Measurements from ENCODE around the gene RPRD1B. TPM values are rescaled to one million over a fixed set of nuclear protein-coding genes. Genes with fewer than 3 reads are reported as not detected.

RPRD1B gene
- polyA plus RNA-seq, 4 donors = 9.2 to 34.7 (median 13.6) TPM

- FAIRE-seq (no peak), DNase-seq (no peak)
- Histone ChIP-seq H3K27ac (ENCODE audit: low read depth in 1 of 3, low read length in 2 of 3) (no peak overlapping the region), H3K4me1 (ENCODE audit: control insufficient read depth in 3 of 3, insufficient read depth in 2 of 3, low read depth in 1 of 3, low read length in 2 of 3) (peaks cover 0 to 21% (median 2%) of the 10 kb centered on the region in 3 donors), H3K4me3 (ENCODE audit: low read depth in 1 of 3, low read length in 3 of 3) (no peak overlapping the region), H3K9me3 (ENCODE audit: control insufficient read depth in 2 of 2, insufficient read depth in 1 of 2, low read depth in 1 of 2, low read length in 1 of 2) (no peaks in the 10 kb centered on the region), H3K36me3 (ENCODE audit: control insufficient read depth in 3 of 3, insufficient read depth in 2 of 3, low read depth in 1 of 3, low read length in 3 of 3) (peaks cover 19 to 56% (median 25%) of the 10 kb centered on the region in 3 donors), H3K27me3 (ENCODE audit: control insufficient read depth in 3 of 3, insufficient read depth in 3 of 3, low read length in 3 of 3) (no peaks in the 10 kb centered on the region)
- WGBS, 3 donors = 89 to 91% (median 90%) methylated on average over 9 of the region's 9 CpGs
Observed at GRCh38 chr20:37995856-37996605, 37.5 kb upstream of the RPRD1B start.

- Histone ChIP-seq H3K4me3 (ENCODE audit: low read depth in 1 of 3, low read length in 3 of 3) (no peak overlapping the region), H3K27ac (ENCODE audit: low read depth in 1 of 3, low read length in 2 of 3) (no peak overlapping the region), H3K27me3 (ENCODE audit: control insufficient read depth in 3 of 3, insufficient read depth in 3 of 3, low read length in 3 of 3) (no peaks in the 10 kb centered on the region), H3K4me1 (ENCODE audit: control insufficient read depth in 3 of 3, insufficient read depth in 2 of 3, low read depth in 1 of 3, low read length in 2 of 3) (peaks cover 0 to 11% (median 0%) of the 10 kb centered on the region in 3 donors), H3K9me3 (ENCODE audit: control insufficient read depth in 2 of 2, insufficient read depth in 1 of 2, low read depth in 1 of 2, low read length in 1 of 2) (no peaks in the 10 kb centered on the region), H3K36me3 (ENCODE audit: control insufficient read depth in 3 of 3, insufficient read depth in 2 of 3, low read depth in 1 of 3, low read length in 3 of 3) (peaks cover 22 to 55% (median 28%) of the 10 kb centered on the region in 3 donors)
- FAIRE-seq = no peak
- 93 to 97% (median 95%) methylated on average over 3 of the region's 3 CpGs for WGBS, 3 donors
- DNase-seq = no peak
Observed at GRCh38 chr20:37997516-37997915, 36.0 kb upstream of the RPRD1B start.

GRCh38 chr20:37999526-38000263, 33.9 kb upstream of the RPRD1B start:
- FAIRE-seq (no peak), DNase-seq (no peak)
- Histone ChIP-seq H3K9me3 (ENCODE audit: control insufficient read depth in 2 of 2, insufficient read depth in 1 of 2, low read depth in 1 of 2, low read length in 1 of 2) (no peaks in the 10 kb centered on the region), H3K27me3 (ENCODE audit: control insufficient read depth in 3 of 3, insufficient read depth in 3 of 3, low read length in 3 of 3) (no peaks in the 10 kb centered on the region), H3K4me3 (ENCODE audit: low read depth in 1 of 3, low read length in 3 of 3) (no peak overlapping the region), H3K4me1 (ENCODE audit: control insufficient read depth in 3 of 3, insufficient read depth in 2 of 3, low read depth in 1 of 3, low read length in 2 of 3) (no peaks in the 10 kb centered on the region), H3K27ac (ENCODE audit: low read depth in 1 of 3, low read length in 2 of 3) (no peak overlapping the region), H3K36me3 (ENCODE audit: control insufficient read depth in 3 of 3, insufficient read depth in 2 of 3, low read depth in 1 of 3, low read length in 3 of 3) (peaks cover 21 to 48% (median 28%) of the 10 kb centered on the region in 3 donors)
- 86 to 89% (median 88%) methylated on average over 15 of the region's 15 CpGs for WGBS, 3 donors

- WGBS, 3 donors = 93 to 95% (median 95%) methylated on average over 13 of the region's 13 CpGs
Observed at GRCh38 chr20:38000293-38000692, 33.3 kb upstream of the RPRD1B start.

GRCh38 chr20:38001173-38001875, 32.2 kb upstream of the RPRD1B start:
- FAIRE-seq = no peak

More at GRCh38 chr20:38000293-38000692, 33.3 kb upstream of the RPRD1B start:
- Histone ChIP-seq H3K36me3 (ENCODE audit: control insufficient read depth in 3 of 3, insufficient read depth in 2 of 3, low read depth in 1 of 3, low read length in 3 of 3) (peaks cover 18 to 44% (median 28%) of the 10 kb centered on the region in 3 donors), H3K9me3 (ENCODE audit: control insufficient read depth in 2 of 2, insufficient read depth in 1 of 2, low read depth in 1 of 2, low read length in 1 of 2) (no peaks in the 10 kb centered on the region), H3K27me3 (ENCODE audit: control insufficient read depth in 3 of 3, insufficient read depth in 3 of 3, low read length in 3 of 3) (no peaks in the 10 kb centered on the region), H3K27ac (ENCODE audit: low read depth in 1 of 3, low read length in 2 of 3) (no peak overlapping the region), H3K4me3 (ENCODE audit: low read depth in 1 of 3, low read length in 3 of 3) (no peak overlapping the region), H3K4me1 (ENCODE audit: control insufficient read depth in 3 of 3, insufficient read depth in 2 of 3, low read depth in 1 of 3, low read length in 2 of 3) (no peaks in the 10 kb centered on the region)
- no peak for DNase-seq
- FAIRE-seq = no peak

GRCh38 chr20:38001981-38002380, 31.6 kb upstream of the RPRD1B start:
- FAIRE-seq = no peak
- no peak for DNase-seq

More at GRCh38 chr20:38001173-38001875, 32.2 kb upstream of the RPRD1B start:
- Histone ChIP-seq H3K9me3 (ENCODE audit: control insufficient read depth in 2 of 2, insufficient read depth in 1 of 2, low read depth in 1 of 2, low read length in 1 of 2) (no peaks in the 10 kb centered on the region), H3K27me3 (ENCODE audit: control insufficient read depth in 3 of 3, insufficient read depth in 3 of 3, low read length in 3 of 3) (no peaks in the 10 kb centered on the region), H3K4me3 (ENCODE audit: low read depth in 1 of 3, low read length in 3 of 3) (no peak overlapping the region), H3K36me3 (ENCODE audit: control insufficient read depth in 3 of 3, insufficient read depth in 2 of 3, low read depth in 1 of 3, low read length in 3 of 3) (peaks cover 12 to 38% (median 23%) of the 10 kb centered on the region in 3 donors), H3K4me1 (ENCODE audit: control insufficient read depth in 3 of 3, insufficient read depth in 2 of 3, low read depth in 1 of 3, low read length in 2 of 3) (no peaks in the 10 kb centered on the region), H3K27ac (ENCODE audit: low read depth in 1 of 3, low read length in 2 of 3) (no peak overlapping the region)
- WGBS, 3 donors = 86 to 90% (median 89%) methylated on average over 6 of the region's 6 CpGs
- no peak for DNase-seq

GRCh38 chr20:38002422-38002821, 31.1 kb upstream of the RPRD1B start:
- FAIRE-seq = no peak
- H3K27me3 ChIP-seq (ENCODE audit: control insufficient read depth in 3 of 3, insufficient read depth in 3 of 3, low read length in 3 of 3) = no peaks in the 10 kb centered on the region
- H3K36me3 ChIP-seq (ENCODE audit: control insufficient read depth in 3 of 3, insufficient read depth in 2 of 3, low read depth in 1 of 3, low read length in 3 of 3) = peaks cover 12 to 35% (median 19%) of the 10 kb centered on the region in 3 donors
- H3K4me1 ChIP-seq (ENCODE audit: control insufficient read depth in 3 of 3, insufficient read depth in 2 of 3, low read depth in 1 of 3, low read length in 2 of 3) = no peaks in the 10 kb centered on the region
- no peaks in the 10 kb centered on the region for H3K9me3 ChIP-seq (ENCODE audit: control insufficient read depth in 2 of 2, insufficient read depth in 1 of 2, low read depth in 1 of 2, low read length in 1 of 2)
- no peak for DNase-seq
- WGBS, 3 donors = 84 to 91% (median 88%) methylated on average over 8 of the region's 8 CpGs
- H3K4me3 ChIP-seq (ENCODE audit: low read depth in 1 of 3, low read length in 3 of 3) = no peak overlapping the region
- H3K27ac ChIP-seq (ENCODE audit: low read depth in 1 of 3, low read length in 2 of 3) = no peak overlapping the region

More at GRCh38 chr20:38001981-38002380, 31.6 kb upstream of the RPRD1B start:
- Histone ChIP-seq H3K4me1 (ENCODE audit: control insufficient read depth in 3 of 3, insufficient read depth in 2 of 3, low read depth in 1 of 3, low read length in 2 of 3) (no peaks in the 10 kb centered on the region), H3K27me3 (ENCODE audit: control insufficient read depth in 3 of 3, insufficient read depth in 3 of 3, low read length in 3 of 3) (no peaks in the 10 kb centered on the region), H3K4me3 (ENCODE audit: low read depth in 1 of 3, low read length in 3 of 3) (no peak overlapping the region), H3K36me3 (ENCODE audit: control insufficient read depth in 3 of 3, insufficient read depth in 2 of 3, low read depth in 1 of 3, low read length in 3 of 3) (peaks cover 12 to 34% (median 19%) of the 10 kb centered on the region in 3 donors), H3K9me3 (ENCODE audit: control insufficient read depth in 2 of 2, insufficient read depth in 1 of 2, low read depth in 1 of 2, low read length in 1 of 2) (no peaks in the 10 kb centered on the region), H3K27ac (ENCODE audit: low read depth in 1 of 3, low read length in 2 of 3) (no peak overlapping the region)
- 91 to 99% (median 98%) methylated on average over 4 of the region's 4 CpGs for WGBS, 3 donors

- 92 to 96% (median 94%) methylated on average over 1 of the region's 1 CpG for WGBS, 3 donors
- Histone ChIP-seq H3K9me3 (ENCODE audit: control insufficient read depth in 2 of 2, insufficient read depth in 1 of 2, low read depth in 1 of 2, low read length in 1 of 2) (no peaks in the 10 kb centered on the region), H3K36me3 (ENCODE audit: control insufficient read depth in 3 of 3, insufficient read depth in 2 of 3, low read depth in 1 of 3, low read length in 3 of 3) (peaks cover 10 to 30% (median 16%) of the 10 kb centered on the region in 3 donors), H3K4me1 (ENCODE audit: control insufficient read depth in 3 of 3, insufficient read depth in 2 of 3, low read depth in 1 of 3, low read length in 2 of 3) (no peaks in the 10 kb centered on the region), H3K27ac (ENCODE audit: low read depth in 1 of 3, low read length in 2 of 3) (no peak overlapping the region), H3K27me3 (ENCODE audit: control insufficient read depth in 3 of 3, insufficient read depth in 3 of 3, low read length in 3 of 3) (no peaks in the 10 kb centered on the region), H3K4me3 (ENCODE audit: low read depth in 1 of 3, low read length in 3 of 3) (no peak overlapping the region)
- no peak for DNase-seq
- FAIRE-seq = no peak
Observed at GRCh38 chr20:38004416-38004815, 29.1 kb upstream of the RPRD1B start.

Data from small intestine (tissue), 7 donors.